GM18519 (cell line): ENCODE data around the gene PDGFD.
A peak's percentile ranks its signal among the peaks of the same experiment; 100 is the strongest.

ENCODE experiments used
- ATAC-seq: cut with Tn5 transposase; IDR thresholded peaks from one replicate; pipeline ENCODE4 v1.9.1; 2021; ENCODE audit warnings: mild to moderate bottlenecking, moderate library complexity; ENCODE audit not compliant: unreplicated experiment, low FRiP score

The PDGFD gene

GRCh38 chr11:103928040-103928801 is 235.7 kb downstream of the PDGFD start:
- ATAC-seq = no peak

GRCh38 chr11:103927535-103927934 is 236.4 kb downstream of the PDGFD start:
- no peak for ATAC-seq

- no peak for ATAC-seq
Measured at GRCh38 chr11:103926990-103927389, 237.0 kb downstream of the PDGFD start.

GRCh38 chr11:103924166-103925013 is 239.6 kb downstream of the PDGFD start:
- no peak for ATAC-seq

GRCh38 chr11:103923451-103923931 is 240.5 kb downstream of the PDGFD start:
- ATAC-seq = no peak

GRCh38 chr11:103920933-103921332 is 243.0 kb downstream of the PDGFD start:
- ATAC-seq = no peak

GRCh38 chr11:103920449-103920848 is 243.5 kb downstream of the PDGFD start:
- no peak for ATAC-seq

- no peak for ATAC-seq
Measured at GRCh38 chr11:103910721-103911120, 253.2 kb downstream of the PDGFD start.

GRCh38 chr11:103907548-103908455 is 256.1 kb downstream of the PDGFD start:
- no peak for ATAC-seq

- no peak for ATAC-seq
Measured at GRCh38 chr11:103907136-103907535, 256.8 kb downstream of the PDGFD start.

GRCh38 chr11:103906291-103906867 is 257.6 kb downstream of the PDGFD start:
- no peak for ATAC-seq

GRCh38 chr11:103904324-103904667 is 259.7 kb downstream of the PDGFD start:
- peak; percentile 79 for ATAC-seq

- ATAC-seq = peak; percentile 74
Measured at GRCh38 chr11:103903621-103904323, 260.2 kb downstream of the PDGFD start.

GRCh38 chr11:103902994-103903393 is 261.0 kb downstream of the PDGFD start:
- no peak for ATAC-seq

GRCh38 chr11:103901656-103902055 is 262.3 kb downstream of the PDGFD start:
- no peak for ATAC-seq

- peak; percentile 64 for ATAC-seq
Measured at GRCh38 chr11:103898577-103899336, 265.2 kb downstream of the PDGFD start.

- peak; percentile 43 for ATAC-seq
Measured at GRCh38 chr11:103898065-103898464, 265.9 kb downstream of the PDGFD start.

GRCh38 chr11:103897160-103897936 is 266.6 kb downstream of the PDGFD start:
- no peak for ATAC-seq
